Hepatocyte (in vitro differentiated cells): ENCODE measurements around the gene AK2. TPM values are rescaled to one million over a fixed set of nuclear protein-coding genes. Genes with fewer than 3 reads are reported as not detected.

Experiments used
- DNase-seq: peaks from one replicate; pipeline ENCODE4 v3.0.0-alpha.2; 2016; ENCODE audit warnings: low spot score
- H2AFZ ChIP-seq: fragments of 200-600 bp; sonication (generic); 2 replicates; pipeline ENCODE4 v1.6.0; 2016; ENCODE audit warnings: antibody characterized with exemption, mild to moderate bottlenecking
- H3K27ac ChIP-seq: fragments of 200-600 bp; sonication (generic); 2 replicates; pipeline ENCODE4 v1.5.1; 2016; ENCODE audit warnings: mild to moderate bottlenecking
- H3K27me3 ChIP-seq: fragments of 200-600 bp; sonication (generic); 2 replicates; pipeline ENCODE4 v1.6.1; 2016
- H3K36me3 ChIP-seq: fragments of 200-600 bp; sonication (generic); replicated peaks from 2 replicates; pipeline ENCODE4 v1.5.1; 2016; ENCODE audit warnings: low read depth; ENCODE audit not compliant: insufficient read depth
- H3K4me1 ChIP-seq: fragments of 200-600 bp; sonication (generic); 2 replicates; pipeline ENCODE4 v1.5.1; 2016; ENCODE audit warnings: mild to moderate bottlenecking, moderate library complexity; ENCODE audit not compliant: insufficient read depth
- H3K4me2 ChIP-seq: fragments of 200-600 bp; sonication (generic); 2 replicates; pipeline ENCODE4 v1.6.0; 2016
- H3K4me3 ChIP-seq: fragments of 200-600 bp; sonication (generic); 2 replicates; pipeline ENCODE4 v1.5.1; 2016; ENCODE audit warnings: mild to moderate bottlenecking
- H3K79me2 ChIP-seq: fragments of 200-600 bp; sonication (generic); 2 replicates; pipeline ENCODE4 v1.6.0; 2017; ENCODE audit warnings: mild to moderate bottlenecking
- H3K9me2 ChIP-seq: fragments of 200-600 bp; sonication (generic); replicated peaks from 2 replicates; pipeline ENCODE4 v1.6.0; 2017; ENCODE audit warnings: mild to moderate bottlenecking; ENCODE audit not compliant: insufficient read depth
- H3K9me3 ChIP-seq: fragments of 200-600 bp; sonication (generic); 2 replicates; pipeline ENCODE4 v1.5.1; 2016; ENCODE audit warnings: low read depth, mild to moderate bottlenecking
- H4K20me1 ChIP-seq: fragments of 200-600 bp; sonication (generic); 2 replicates; pipeline ENCODE4 v1.6.0; 2016; ENCODE audit warnings: mild to moderate bottlenecking; ENCODE audit not compliant: insufficient read depth, poor library complexity, severe bottlenecking
- EZH2 ChIP-seq: fragments of 200-600 bp; sonication (generic); IDR thresholded peaks from 2 replicates; pipeline ENCODE4 v1.6.1; 2016; ENCODE audit warnings: antibody characterized with exemption, mild to moderate bottlenecking, borderline replicate concordance
- EZH2phosphoT487 ChIP-seq: fragments of 200-600 bp; sonication (generic); IDR thresholded peaks from one replicate; pipeline ENCODE4 v1.6.1; 2018; ENCODE audit warnings: antibody characterized with exemption, mild to moderate bottlenecking, low read depth, moderate library complexity; ENCODE audit not compliant: unreplicated experiment, severe bottlenecking
- WGBS: methylation state at CpG from one replicate; pipeline ENCODE4 v1.1.6; 2016; ENCODE audit warnings: low lambda C conversion rate; ENCODE audit errors: missing lambda C conversion rate; 5-methylcytosine and 5-hydroxymethylcytosine counted together
- polyA plus RNA-seq: library from polyadenylated mRNA; unstranded; fragments of >200 nt; fragmentation: Nextera tagmentation; extraction: Ambion mirVana; gene quantifications from 2 replicates; pipeline ENCODE4 v1.2.1, GENCODE V29; 2016
- total RNA-seq: library from RNA; depleted of rRNA; stranded (reverse); fragments of >200 nt; gene quantifications from 2 replicates; pipeline ENCODE4 v1.2.3, GENCODE V29; 2014
- TF ChIP-seq, protein P1 (sequence below): fragments of 200-600 bp; sonication (generic); IDR thresholded peaks from 2 replicates; pipeline ENCODE4 v1.5.1; 2016; ENCODE audit warnings: antibody characterized with exemption, mild to moderate bottlenecking; ENCODE audit not compliant: poor library complexity

Gene AK2
- total and polyA plus RNA-seq, 2 experiments from 2014 or later: 120 to 147 TPM

GRCh38 chr1:33061834-33062233 is 25.2 kb upstream of the AK2 start:
- Histone ChIP-seq H3K4me3 (no peak overlapping the region), H3K9me3 (peaks cover 12% of the 10 kb centered on the region), H3K9me2 (no peaks in the 10 kb centered on the region), H3K27ac (no peak overlapping the region), H2AFZ (no peak overlapping the region), H3K4me2 (no peak overlapping the region), H3K79me2 (no peaks in the 10 kb centered on the region), H3K4me1 (no peaks in the 10 kb centered on the region), H3K27me3 (no peaks in the 10 kb centered on the region), H3K36me3 (no peaks in the 10 kb centered on the region), H4K20me1 (no peaks in the 10 kb centered on the region)
- TF ChIP-seq EZH2phosphoT487 (no peak), EZH2 (no peak)
- TF ChIP-seq, protein P1, sequence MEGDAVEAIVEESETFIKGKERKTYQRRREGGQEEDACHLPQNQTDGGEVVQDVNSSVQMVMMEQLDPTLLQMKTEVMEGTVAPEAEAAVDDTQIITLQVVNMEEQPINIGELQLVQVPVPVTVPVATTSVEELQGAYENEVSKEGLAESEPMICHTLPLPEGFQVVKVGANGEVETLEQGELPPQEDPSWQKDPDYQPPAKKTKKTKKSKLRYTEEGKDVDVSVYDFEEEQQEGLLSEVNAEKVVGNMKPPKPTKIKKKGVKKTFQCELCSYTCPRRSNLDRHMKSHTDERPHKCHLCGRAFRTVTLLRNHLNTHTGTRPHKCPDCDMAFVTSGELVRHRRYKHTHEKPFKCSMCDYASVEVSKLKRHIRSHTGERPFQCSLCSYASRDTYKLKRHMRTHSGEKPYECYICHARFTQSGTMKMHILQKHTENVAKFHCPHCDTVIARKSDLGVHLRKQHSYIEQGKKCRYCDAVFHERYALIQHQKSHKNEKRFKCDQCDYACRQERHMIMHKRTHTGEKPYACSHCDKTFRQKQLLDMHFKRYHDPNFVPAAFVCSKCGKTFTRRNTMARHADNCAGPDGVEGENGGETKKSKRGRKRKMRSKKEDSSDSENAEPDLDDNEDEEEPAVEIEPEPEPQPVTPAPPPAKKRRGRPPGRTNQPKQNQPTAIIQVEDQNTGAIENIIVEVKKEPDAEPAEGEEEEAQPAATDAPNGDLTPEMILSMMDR: no peak
- no peak for DNase-seq

DNA sequence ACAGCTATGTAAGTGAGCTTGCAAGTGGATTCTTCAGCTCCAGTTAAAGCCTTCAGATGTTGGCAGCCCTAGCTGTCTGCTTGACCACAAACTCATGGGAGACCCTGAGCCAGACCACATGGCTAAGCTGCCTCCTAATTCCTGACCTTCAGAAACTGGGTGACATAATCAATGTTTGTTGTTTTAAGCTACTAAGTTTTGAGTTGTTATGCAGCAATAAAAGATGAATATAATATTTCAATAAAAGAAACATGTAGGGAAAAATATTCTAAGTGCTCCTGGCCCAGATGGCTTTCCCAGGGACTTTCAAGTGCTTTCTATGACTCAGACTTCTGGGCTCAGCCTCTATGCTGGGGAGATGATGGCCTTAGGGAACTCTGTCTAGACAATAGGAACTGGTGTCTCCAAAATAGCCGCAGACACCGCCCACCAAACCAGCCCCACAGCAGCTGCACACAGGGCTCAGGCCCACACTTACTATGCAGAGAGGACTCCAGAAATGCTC is 23.9 kb upstream of the AK2 start:
- Histone ChIP-seq H3K4me2 (no peak overlapping the region), H3K9me3 (peaks cover 12% of the 10 kb centered on the region), H4K20me1 (no peaks in the 10 kb centered on the region), H3K4me3 (no peak overlapping the region), H3K79me2 (no peaks in the 10 kb centered on the region), H3K27ac (no peak overlapping the region), H3K4me1 (no peaks in the 10 kb centered on the region), H3K9me2 (no peaks in the 10 kb centered on the region), H3K27me3 (no peaks in the 10 kb centered on the region), H3K36me3 (no peaks in the 10 kb centered on the region), H2AFZ (no peak overlapping the region)
- TF ChIP-seq, protein P1: no peak
- TF ChIP-seq EZH2 (no peak), EZH2phosphoT487 (no peak)
- 84% methylated on average over 2 of the region's 2 CpGs for WGBS
- no peak for DNase-seq

GRCh38 chr1:33057095-33057494 is 20.4 kb upstream of the AK2 start:
- H3K36me3 ChIP-seq: no peaks in the 10 kb centered on the region
- no peak for DNase-seq
- H3K4me2 ChIP-seq: no peak overlapping the region
- H3K9me2 ChIP-seq: no peaks in the 10 kb centered on the region
- WGBS: 83% methylated on average over 2 of the region's 2 CpGs
- no peak overlapping the region for H2AFZ ChIP-seq
- no peak overlapping the region for H3K4me3 ChIP-seq
- no peak overlapping the region for H3K27ac ChIP-seq
- no peaks in the 10 kb centered on the region for H3K4me1 ChIP-seq
- no peak for TF ChIP-seq EZH2
- TF ChIP-seq, protein P1: no peak
- no peaks in the 10 kb centered on the region for H3K79me2 ChIP-seq
- no peaks in the 10 kb centered on the region for H3K9me3 ChIP-seq
- H3K27me3 ChIP-seq: no peaks in the 10 kb centered on the region
- H4K20me1 ChIP-seq: no peaks in the 10 kb centered on the region

- Histone ChIP-seq H3K27me3 (no peaks in the 10 kb centered on the region), H3K36me3 (no peaks in the 10 kb centered on the region), H3K79me2 (no peaks in the 10 kb centered on the region), H2AFZ (no peak overlapping the region), H3K4me2 (no peak overlapping the region), H3K27ac (no peak overlapping the region), H3K4me3 (no peak overlapping the region), H4K20me1 (no peaks in the 10 kb centered on the region), H3K4me1 (no peaks in the 10 kb centered on the region), H3K9me2 (no peaks in the 10 kb centered on the region), H3K9me3 (no peaks in the 10 kb centered on the region)
- no peak for DNase-seq
- WGBS: 96% methylated on average over 3 of the region's 3 CpGs
- TF ChIP-seq EZH2phosphoT487: no peak
- TF ChIP-seq EZH2: no peak
- TF ChIP-seq, protein P1: no peak
Measured at GRCh38 chr1:33056426-33056825, 19.7 kb upstream of the AK2 start.
